NK-92 (cell line): ENCODE measurements around the gene ARVCF.

Source experiments
- DNase-seq: peaks from one replicate; lab custom pipeline; 2025; ENCODE audit not compliant: unreplicated experiment; lab: John Stamatoyannopoulos, UW

The ARVCF gene

GRCh38 chr22:20019661-20020532 is 3.3 kb upstream of the ARVCF start:
- no peak for DNase-seq

GRCh38 chr22:20018001-20018400 is 1.4 kb upstream of the ARVCF start:
- DNase-seq: no peak

GRCh38 chr22:20017622-20017958 is 967 bp upstream of the ARVCF start:
- DNase-seq: no peak

- no peak for DNase-seq
Measured at GRCh38 chr22:20015971-20016733, 471 bp downstream of the ARVCF start.

GRCh38 chr22:20015187-20015625 is 1.4 kb downstream of the ARVCF start:
- no peak for DNase-seq

GRCh38 chr22:20014526-20015186 is 2.0 kb downstream of the ARVCF start:
- no peak for DNase-seq

- no peak for DNase-seq
Measured at GRCh38 chr22:20013382-20013871, 3.2 kb downstream of the ARVCF start.

- no peak for DNase-seq
Measured at GRCh38 chr22:20012741-20013331, 3.8 kb downstream of the ARVCF start.

- no peak for DNase-seq
Measured at GRCh38 chr22:20011993-20012740, 4.5 kb downstream of the ARVCF start.

- DNase-seq: no peak
Measured at GRCh38 chr22:20011123-20011992, 5.3 kb downstream of the ARVCF start.

GRCh38 chr22:20010307-20011122 is 6.1 kb downstream of the ARVCF start:
- no peak for DNase-seq

- DNase-seq: no peak
Measured at GRCh38 chr22:20009582-20010306, 6.9 kb downstream of the ARVCF start.

- no peak for DNase-seq
Measured at GRCh38 chr22:20009018-20009491, 7.6 kb downstream of the ARVCF start.

- DNase-seq: no peak
Measured at GRCh38 chr22:20008221-20008995, 8.2 kb downstream of the ARVCF start.

- DNase-seq: no peak
Measured at GRCh38 chr22:20004464-20004863, 12.2 kb downstream of the ARVCF start.

GRCh38 chr22:20003304-20003703 is 13.3 kb downstream of the ARVCF start:
- DNase-seq: no peak

- DNase-seq: no peak
Measured at GRCh38 chr22:20002636-20003035, 14.0 kb downstream of the ARVCF start.
